HG02870 (cell line): ENCODE measurements around the gene BACH1.
A peak's percentile ranks its signal among the peaks of the same experiment; 100 is the strongest.

Experiments
- ATAC-seq: cut with Tn5 transposase; IDR thresholded peaks from one replicate; pipeline ENCODE4 v1.9.1; 2021; ENCODE audit warnings: mild to moderate bottlenecking, moderate library complexity; ENCODE audit not compliant: unreplicated experiment

Gene BACH1

DNA sequence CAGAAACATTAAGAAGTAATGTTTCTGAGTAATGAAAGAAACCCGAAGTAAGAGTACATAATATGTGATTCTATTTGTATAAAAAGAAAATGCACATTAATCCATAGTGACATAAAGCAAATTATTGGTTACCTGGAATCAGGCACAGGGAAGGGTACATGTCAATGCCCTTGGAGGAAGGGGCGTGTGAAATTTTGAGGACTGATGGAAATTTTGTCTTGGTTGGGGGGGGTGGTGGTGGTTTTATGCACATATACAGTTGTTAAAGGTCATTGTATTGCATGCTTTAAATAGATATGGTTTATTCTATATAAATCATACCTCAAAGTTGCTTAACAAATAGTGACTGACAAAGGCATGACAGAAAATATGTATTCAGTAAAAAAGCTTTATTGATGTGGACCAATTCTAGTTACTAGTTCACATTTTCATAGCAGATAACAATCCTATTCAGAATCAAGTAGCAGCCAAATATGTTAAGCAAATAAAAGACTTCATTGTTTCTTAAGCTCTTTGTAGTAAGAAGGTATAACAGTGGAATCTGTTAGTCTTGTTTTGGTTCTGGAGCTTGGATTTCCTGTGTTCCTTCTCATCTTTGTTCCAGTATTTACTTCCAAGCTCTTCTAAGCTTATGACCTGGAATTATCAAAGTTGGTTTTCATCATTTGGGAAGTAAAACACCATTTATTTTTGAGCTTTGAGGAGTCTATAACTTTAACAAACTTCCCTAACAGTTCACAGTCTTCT is 15.1 kb downstream of the BACH1 start:
- no peak for ATAC-seq

DNA sequence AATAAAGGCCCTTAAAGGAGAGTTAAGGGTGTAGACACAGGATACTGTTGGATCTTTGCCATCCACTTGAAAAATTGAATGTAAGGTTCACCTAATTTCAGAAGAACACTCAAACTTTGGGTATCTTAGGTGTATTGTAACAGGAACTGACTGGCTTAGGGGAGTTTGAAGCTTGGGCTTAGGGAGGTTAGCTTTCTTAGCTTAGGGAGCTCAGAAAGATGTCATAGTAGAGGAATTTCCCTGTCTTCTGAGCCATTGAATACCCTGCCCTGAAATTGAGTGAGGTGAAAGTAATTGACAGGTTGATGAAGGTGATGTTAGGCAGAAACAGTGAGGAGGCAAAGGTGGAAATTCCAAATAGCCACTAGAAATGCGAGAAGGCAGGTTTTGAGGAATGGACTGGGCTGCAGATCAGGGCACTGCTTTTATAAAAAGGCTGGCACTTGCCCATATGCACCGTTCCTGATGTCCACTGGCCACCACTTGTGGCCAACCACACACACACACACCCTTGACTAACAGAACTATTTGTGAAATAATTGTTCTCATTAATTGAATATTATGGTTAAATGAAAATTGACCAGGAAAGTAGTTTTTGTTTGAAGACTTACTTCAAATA is 16.5 kb downstream of the BACH1 start:
- ATAC-seq = no peak

DNA sequence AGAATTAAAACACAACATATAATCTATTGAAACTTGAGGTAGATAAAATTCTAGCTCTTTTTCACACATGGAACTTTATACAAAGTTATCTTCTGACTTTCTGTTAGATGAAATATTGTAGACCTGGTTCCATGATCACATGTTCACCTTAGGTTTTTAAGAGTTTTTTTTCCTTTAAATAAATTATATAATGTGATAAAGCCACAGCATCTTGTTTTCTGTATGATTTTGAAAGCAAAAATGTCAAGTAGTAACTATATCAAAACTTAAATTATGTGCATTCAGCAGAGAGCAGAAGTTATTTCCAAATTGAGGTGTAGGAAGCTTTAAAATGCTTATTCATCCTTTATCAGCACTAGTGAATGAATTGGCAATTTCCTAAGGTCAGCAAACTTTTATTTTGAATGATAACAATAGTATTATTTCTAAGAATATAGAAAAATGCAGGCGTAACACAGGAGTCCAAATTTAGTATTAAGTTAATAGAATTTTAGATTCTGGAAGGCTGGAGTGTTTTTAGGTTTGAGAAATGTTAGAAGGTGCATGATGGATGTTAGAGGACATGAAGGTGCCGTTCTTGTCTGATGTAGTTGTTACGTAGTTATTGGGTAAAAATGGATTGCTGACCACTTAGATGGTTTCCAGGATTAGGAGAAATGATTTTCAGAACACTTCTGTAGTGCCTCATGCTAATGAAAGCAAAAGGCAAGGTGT is 17.5 kb downstream of the BACH1 start:
- no peak for ATAC-seq

DNA sequence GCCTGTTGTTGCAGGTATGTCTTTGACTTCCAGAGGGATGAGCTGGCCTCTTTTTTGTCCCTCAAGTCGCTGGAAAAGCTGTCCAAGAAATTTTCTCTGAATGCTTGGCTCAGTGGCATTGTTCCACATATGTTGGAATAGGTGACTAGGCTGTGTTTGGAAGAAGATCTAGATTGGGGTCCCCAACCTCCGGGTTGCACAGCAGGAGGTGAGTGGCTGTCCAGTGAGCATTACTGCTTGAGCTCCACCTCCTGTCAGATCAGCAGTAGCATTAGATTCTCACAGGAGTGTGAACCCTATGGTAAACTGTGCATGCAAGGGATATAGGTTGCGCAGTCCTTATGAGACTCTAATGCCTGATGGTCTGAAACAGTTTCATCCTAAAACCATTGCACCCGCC is 18.1 kb downstream of the BACH1 start:
- ATAC-seq = no peak

DNA sequence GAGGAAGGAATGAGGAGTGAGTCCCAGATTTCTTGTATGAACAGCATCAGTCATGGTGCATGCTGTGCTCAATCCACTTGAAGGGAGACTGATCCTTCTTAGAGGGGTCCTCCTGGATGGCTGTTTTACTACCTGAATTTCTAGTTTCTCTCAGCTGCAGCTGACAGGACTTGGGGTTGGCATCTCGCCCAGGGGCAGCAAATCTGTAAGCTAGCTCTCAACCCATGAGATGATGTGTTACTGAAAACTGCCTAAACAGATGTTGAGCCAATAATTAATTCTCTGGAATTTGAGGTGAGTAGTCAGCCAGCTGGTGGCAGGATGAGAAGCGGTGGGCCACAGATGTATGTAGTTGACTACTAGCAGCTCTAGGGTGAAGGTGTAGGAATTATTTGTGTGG is 19.6 kb downstream of the BACH1 start:
- no peak for ATAC-seq

DNA sequence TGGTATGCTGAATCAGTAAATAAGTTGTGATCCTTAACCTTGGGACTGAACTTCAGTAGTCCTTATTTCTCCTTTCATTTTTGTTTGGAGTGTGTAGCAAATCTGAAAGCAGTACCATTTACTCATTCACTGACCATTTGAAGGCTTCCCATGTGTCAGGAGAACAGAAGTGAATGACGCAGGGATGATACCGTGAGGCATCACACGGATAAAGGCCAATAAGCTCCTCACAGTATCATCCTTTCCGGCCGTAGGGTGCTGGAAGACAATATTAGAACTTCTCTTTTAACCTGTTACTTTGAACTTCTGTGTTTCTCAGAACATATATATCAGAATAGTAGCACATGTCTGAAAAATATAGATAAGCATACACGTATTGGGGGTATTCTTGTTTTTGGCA is 21.3 kb downstream of the BACH1 start:
- ATAC-seq = no peak

DNA sequence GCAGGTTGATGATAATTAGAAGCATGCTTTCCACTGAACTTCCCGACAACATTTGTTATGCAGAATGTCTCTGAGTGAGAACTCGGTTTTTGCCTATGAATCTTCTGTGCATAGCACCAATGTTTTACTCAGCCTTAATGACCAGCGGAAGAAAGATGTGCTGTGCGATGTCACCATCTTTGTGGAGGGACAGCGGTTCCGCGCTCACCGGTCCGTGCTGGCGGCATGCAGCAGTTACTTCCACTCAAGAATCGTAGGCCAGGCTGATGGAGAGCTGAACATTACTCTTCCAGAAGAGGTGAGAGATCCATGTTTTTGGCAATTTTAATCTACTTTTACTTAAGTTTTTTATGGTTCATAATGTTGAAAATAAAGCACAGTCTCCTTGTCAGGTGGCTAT is 22.5 kb downstream of the BACH1 start:
- no peak for ATAC-seq

DNA sequence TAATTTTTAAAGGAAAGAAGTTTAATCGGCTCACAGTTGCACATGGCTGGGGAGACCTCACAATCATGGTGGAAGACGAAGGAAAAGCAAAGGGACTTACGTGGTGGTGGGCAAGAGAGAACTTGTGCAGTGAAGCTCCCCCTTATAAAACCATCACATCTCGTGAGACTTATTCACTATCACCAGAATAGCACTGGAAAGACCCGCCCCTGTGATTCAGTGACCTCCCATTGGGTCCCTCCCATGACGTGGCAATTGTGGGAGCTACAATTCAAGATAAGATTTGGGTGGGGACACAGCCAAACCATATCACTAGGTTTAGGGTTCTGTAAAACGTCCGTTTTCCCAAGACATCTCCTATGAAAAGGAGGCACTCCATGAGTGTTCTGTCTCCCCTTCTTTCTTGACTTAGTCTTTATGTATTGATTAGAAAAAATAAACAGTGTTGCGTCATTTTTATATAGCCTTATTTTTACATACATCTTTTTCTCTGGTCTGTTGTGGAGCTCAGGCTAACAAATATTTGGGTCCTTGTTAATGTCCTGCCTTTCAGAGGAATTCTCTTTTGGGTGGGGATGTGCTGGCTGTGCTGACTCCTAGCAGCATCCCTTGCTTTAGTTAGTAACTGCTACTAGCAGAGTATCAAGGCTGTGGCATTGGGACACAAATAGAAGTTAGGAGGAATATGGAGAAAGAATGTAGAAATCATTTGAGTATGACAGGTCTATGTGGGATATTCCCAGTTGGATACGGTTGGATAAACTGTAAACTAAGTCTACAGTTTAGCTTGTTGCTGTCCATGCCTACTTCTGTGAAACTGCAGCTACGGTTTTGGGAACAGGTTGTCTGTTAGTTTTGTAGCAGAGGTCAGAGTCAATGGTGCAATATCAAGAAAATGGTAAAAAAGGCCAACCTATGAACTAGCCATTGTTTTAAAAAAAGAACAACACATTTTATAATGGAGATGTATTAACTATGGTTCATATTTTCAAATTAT is 23.5 kb downstream of the BACH1 start:
- ATAC-seq = no peak

DNA sequence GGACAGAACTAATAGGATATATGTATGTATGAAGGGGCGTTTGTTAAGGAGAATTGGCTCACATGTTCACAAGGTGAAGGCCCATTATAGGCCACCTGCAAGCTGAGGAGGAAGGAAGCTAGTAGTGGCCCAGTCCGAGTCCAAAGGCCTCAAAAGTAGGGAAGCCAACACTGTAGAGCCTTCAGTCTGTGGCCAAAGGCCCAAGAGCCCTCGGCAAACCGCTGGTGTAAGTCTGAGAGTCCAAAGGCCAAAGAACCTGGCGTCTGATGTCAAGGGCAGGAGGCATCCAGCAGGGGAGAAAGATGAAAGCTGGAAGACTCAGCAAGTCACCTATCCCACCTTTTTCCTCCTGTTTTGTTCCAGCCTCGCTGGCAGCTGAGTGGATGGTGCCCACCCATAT is 24.5 kb downstream of the BACH1 start:
- no peak for ATAC-seq

DNA sequence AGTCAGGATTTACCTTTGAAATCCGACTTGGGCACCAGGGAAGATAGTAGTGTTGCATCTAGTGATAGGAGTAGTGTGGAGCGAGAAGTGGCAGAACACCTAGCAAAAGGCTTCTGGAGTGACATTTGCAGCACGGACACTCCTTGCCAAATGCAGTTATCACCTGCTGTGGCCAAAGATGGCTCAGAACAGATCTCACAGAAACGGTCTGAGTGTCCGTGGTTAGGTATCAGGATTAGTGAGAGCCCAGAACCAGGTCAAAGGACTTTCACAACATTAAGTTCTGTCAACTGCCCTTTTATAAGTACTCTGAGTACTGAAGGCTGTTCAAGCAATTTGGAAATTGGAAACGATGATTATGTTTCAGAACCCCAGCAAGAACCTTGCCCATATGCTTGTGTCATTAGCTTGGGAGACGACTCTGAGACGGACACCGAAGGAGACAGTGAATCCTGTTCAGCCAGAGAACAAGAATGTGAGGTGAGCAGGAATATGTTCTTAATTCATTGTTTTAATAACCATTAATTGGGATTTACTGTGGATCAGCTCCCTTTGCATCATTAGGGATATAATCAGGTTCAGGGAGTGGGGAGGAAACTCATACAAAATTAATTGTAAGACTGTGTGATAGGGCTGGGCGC is 28.3 kb downstream of the BACH1 start:
- ATAC-seq = no peak

DNA sequence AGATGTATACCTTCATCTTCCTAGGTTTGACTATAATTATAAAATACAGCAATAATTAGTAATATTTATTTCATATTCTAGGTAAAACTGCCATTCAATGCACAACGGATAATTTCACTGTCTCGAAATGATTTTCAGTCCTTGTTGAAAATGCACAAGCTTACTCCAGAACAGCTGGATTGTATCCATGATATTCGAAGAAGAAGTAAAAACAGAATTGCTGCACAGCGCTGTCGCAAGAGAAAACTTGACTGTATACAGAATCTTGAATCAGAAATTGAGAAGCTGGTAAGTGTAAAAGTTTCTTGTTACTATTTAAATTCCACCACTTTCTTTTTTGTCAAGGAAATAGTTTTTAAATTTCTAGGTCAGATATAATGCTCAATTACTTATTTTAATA is 30.7 kb downstream of the BACH1 start:
- no peak for ATAC-seq

DNA sequence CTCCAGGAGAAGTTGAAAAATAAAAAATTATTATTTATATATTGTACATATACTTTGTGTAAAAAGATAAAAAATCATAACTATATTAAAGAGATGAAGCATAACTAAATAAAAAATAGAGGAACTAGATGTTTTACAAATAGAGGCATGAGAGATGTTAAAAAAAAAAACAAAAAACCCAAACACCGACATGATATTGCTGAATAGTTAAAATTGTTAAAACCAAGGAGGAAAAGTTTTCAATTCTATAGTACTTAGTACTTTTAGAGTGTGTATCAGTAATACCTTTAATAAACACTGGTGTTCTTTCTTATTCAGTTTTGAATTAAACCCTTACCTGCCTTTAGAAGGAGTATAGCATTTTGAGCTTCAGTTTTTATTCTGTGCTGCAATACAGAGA is 32.1 kb downstream of the BACH1 start:
- ATAC-seq = no peak

DNA sequence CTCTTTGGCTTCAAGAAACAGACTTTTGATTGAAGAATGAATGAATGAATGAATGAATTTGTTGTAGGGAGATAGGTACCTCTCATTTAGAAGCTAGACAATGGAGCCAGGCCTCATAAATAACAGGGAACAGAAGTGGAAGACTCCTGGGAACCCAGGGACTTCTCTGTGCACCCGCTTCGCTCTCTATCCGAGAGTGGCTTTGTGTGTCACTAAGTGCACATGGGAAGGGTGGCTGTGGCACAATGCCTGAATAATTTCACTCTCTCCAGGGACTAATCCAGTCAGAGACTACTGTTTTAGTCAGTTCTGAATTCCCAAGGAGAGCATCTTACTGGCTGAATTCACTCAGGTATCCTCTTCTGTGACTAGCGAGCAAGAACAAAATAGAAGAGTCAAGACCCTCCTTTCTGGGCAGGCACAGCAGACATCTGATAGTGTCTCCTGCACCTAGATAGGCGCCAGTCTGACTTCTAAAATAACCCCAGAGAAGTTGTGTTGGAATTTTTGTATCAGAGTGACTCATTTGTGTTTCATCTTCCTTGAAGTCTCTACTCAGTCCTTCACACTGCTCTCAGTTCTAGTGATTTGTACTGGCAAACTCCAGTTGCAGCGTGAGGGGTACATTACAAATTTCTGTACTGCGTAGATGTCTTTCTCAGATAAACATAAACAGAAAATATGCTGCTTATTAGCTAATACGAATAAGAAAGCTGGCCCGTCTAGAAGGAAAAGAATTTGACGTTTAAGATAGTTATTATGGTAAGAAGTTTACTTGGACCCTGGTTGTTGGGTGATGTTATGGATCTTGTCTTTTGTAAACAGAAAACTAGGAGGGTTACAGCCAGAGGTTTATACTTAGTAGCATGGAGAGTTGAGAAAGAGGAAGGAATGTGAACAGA is 34.0 kb downstream of the BACH1 start:
- ATAC-seq = no peak

DNA sequence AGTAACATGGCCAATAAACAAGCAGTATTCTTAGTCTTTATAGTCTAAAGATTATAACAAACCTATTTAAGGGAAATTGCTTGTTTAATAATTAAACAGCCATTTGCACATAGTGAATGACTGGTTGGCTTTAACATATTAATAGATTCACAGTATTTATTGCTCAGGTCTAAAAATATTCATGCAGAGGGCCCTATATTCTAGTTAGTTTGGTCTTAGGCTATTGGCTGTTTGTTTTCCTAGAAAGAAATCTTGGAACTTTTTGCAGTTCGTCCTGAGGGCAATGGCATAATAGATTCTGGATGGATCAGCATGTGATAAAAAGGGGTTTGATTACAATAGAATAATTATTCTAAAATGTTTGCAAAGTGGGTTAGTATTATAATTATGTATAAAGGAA is 34.7 kb downstream of the BACH1 start:
- ATAC-seq = no peak

DNA sequence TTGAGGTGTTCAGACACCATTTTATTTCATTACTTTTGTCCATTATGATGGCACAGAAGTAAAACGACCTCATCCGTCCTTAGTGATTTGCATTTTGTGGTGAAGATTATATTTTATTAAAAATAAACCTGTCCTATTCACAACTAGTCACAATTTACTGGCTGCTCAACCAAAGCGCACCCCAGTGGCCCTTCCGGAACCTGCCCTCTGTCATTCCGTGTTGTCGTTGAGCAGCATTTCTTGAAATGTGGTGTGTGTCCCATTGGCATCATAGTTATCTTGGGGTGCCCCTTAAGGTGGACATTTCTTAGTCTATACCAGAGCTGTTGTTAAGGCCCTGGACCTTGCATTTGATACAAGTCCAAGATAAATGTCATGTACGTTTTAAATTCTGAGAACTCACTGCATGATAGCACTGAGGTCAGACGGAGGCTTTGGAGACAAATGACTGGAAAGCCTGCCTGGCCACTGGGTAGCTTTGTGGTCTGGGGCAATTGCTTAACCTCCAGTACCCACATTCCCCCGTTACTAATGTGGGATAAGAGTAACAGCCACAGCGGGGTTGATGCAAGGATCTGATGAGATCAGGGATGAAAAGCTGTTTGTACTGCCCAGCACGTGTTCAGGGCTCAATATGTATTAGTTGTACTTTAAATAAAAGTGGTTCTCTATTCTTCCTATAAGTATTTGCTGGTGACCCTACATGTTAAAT is 36.2 kb downstream of the BACH1 start:
- ATAC-seq = no peak

DNA sequence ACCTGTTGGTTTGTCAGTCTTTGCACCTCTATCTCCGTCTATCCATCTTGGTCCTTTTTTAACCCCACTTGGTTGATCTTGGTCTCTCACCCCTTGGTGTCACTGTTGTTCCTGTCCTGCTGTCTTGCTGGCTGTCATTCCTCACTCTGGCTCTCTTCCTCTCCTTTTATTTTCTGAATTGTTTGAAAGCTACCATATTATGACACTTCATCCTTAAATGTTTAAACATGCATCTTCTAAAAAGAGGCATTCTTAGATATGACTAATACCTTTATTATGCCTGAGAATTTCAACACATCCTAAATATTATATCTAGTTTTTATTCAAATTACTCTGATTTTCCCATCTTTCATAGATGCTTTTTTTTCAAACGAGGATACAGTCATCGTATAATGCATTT is 37.0 kb downstream of the BACH1 start:
- no peak for ATAC-seq

DNA sequence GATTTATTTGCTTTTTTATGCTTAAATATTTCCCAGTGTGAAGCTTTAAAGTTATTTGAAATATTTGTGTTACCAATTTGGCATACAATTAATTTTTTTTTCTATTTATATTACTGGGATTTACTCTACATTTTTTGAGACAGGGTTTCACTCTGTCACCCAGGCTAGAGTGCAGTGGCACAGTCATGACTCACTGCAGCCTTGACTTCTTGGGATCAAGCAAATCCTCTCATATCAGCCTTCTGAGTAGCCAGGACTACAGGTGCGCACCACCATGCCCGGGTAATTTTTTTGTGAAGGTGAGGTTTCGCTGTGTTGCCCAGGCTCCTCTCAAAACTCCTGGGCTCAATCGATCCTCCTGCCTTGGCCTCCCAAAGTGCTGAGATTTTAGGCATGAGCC is 39.5 kb downstream of the BACH1 start:
- no peak for ATAC-seq

DNA sequence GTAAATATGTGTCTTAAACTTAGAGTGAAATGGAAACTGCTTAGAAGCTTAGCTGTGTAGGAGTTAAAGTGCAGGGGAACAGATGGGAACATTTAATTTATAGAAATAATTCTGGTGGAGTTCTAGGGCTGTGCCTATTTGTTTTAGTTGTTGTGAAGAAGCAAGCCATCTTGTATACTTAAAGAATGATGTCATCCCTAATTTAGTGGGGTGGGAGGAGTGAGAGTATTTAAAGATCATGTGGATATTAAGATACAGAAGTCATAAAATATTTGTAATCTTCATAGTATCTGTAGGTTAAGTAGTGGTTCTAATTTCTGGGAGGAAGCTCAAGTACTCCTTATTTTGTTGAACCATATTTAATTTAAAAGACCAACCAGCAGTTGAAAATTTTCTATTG is 41.5 kb downstream of the BACH1 start:
- ATAC-seq = no peak

DNA sequence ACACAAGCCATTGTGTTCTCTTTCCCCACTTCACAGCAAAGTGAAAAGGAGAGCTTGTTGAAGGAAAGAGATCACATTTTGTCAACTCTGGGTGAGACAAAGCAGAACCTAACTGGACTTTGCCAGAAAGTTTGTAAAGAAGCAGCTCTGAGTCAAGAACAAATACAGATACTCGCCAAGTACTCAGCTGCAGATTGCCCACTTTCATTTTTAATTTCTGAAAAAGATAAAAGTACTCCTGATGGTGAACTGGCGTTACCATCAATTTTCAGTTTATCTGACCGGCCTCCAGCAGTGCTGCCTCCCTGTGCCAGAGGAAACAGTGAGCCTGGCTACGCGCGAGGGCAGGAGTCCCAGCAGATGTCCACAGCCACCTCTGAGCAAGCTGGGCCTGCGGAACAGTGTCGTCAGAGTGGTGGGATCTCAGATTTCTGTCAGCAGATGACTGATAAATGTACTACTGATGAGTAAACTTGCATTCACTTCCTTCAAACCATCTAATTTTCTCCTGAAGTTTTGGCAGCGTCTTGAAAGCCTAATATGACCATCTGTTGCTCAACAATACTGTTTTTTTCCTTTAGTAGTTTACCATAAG is 43.7 kb downstream of the BACH1 start:
- peak; percentile 91 for ATAC-seq
